Skin epidermis (tissue), 12 donors: ENCODE measurements around the gene RCOR1.
"Not testable (repeated sequence)": the region's sequence is repeated elsewhere in the genome, so short reads cannot be mapped to it uniquely, and the experiment has no call there.

Experiments
- H3K27ac ChIP-seq, 21 experiments: fragments of 200-600 bp; sonication (generic) in 11 of 21; one replicate each; pipeline ENCODE4 v1.5.0; 2020; ENCODE audit warnings: mild to moderate bottlenecking in 3 of 21, inconsistent platforms in 2 of 21, moderate library complexity in 2 of 21
- H3K4me3 ChIP-seq, 7 experiments: fragments of 200-600 bp; sonication (generic) in 2 of 7; one replicate each; pipeline ENCODE4 v1.5.0; 2020; ENCODE audit warnings: inconsistent platforms in 2 of 7, mild to moderate bottlenecking in 2 of 7, moderate library complexity in 1 of 7

RCOR1 gene

DNA sequence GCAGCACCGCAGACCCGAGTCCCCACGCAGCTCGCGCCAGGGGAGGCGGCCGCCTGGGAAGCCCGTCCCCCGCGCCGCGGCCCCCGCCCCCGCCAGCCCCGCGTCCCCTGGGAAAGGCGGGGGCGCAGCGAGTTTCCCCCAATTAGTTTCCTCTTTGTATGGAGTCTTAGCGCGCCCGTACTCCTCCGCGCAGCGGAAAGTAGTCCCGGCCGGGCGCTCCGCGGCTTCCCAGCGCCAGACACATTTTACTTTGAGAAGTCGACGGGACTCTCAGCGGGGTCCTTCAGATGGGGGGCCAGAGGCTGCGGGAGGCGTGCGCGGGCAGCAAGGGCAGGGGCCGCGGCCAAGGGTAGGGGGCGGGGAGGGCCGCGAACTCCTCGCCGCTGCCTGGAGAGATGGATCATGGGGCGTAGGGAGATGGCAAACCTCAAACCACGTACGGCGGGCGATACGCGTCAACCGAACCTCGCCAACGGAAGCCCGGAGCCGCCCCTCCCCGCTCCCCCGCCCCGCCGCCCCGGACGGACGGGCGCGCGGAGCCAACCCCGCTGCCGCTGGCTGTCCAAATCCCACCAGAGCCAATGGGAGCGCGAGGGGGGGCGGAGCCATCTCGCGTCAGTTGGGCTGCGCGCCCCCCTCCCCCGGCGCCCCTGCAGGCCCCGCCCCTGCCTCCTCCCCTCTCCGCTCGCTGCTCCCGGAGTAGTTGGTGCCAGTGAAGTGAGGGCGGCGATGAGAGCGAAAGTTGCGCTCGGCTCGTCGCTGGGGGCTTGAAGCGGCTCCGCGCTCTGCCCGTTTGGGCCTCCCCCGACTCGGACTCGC lies at the start of gene RCOR1:
RCOR1 (plus strand) TSS at position 706 of the 819 bp plus-strand sequence. CDS start 238 bp downstream, outside the sequence.
- peak within 1 kb of the TSS; percentile 81 to 100 (median 94) for H3K4me3 ChIP-seq

GRCh38 chr14:102544046-102544746 lies 48.3 kb upstream of the RCOR1 start:
- Histone ChIP-seq H3K27ac (peak overlapping the region in 6 of 21 experiments; percentile 1 to 39 (median 13)), H3K4me3 (peak overlapping the region in 2 of 7 experiments; percentile 7 to 24)

More for the DNA sequence above, at the start of gene RCOR1:
- H3K27ac ChIP-seq = peak within 1 kb of the TSS; percentile 93 to 100 (median 98)

- H3K27ac ChIP-seq = peak overlapping the region in 9 of 21 experiments; percentile 11 to 63 (median 39)
- peak overlapping the region in 3 of 7 experiments; percentile 0 to 24 (median 7) for H3K4me3 ChIP-seq
Measured at GRCh38 chr14:102544747-102545460, 47.5 kb upstream of the RCOR1 start.

DNA sequence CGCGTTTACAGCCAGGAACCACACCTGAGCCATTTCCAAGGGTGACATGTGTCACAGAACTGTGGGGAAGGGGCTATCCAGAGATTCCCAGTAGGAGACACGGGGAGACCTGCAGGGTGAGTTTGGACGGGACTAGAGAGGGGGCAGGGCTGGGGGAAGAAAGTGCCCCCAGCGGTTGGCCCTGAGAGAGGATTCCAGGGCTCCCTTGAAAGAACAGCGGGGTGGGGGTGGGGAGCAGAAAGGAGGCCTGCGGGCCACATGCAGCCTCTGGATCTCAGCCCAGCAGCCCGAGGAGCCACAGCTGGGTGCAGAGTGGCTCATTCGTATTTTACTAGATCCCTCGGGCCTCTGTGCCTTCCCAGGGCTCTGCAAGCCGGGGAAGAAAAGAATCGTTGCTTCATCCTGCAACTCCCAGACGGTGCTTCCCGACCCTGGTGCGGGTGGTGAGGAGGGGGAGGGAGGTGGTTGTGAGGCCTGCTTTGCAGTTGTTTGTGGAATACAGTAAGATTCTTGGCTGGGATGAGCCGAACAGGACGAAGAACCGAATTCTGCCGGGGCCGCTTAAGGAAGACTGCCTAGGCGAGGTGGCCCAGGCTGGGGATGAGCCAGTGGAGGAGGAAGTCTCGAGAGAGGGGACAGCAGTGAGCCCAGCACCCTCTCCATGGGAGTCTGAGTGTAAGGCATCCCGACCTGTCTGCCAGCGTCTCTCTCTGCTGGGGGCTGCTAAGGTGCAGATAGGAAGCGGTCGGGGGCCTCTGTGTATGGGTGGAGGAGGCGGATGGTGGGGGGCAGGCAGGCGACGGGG lies 46.8 kb upstream of the RCOR1 start:
- Histone ChIP-seq H3K4me3 (no peak overlapping the region), H3K27ac (peak overlapping the region in 6 of 21 experiments; percentile 11 to 63 (median 44))

DNA sequence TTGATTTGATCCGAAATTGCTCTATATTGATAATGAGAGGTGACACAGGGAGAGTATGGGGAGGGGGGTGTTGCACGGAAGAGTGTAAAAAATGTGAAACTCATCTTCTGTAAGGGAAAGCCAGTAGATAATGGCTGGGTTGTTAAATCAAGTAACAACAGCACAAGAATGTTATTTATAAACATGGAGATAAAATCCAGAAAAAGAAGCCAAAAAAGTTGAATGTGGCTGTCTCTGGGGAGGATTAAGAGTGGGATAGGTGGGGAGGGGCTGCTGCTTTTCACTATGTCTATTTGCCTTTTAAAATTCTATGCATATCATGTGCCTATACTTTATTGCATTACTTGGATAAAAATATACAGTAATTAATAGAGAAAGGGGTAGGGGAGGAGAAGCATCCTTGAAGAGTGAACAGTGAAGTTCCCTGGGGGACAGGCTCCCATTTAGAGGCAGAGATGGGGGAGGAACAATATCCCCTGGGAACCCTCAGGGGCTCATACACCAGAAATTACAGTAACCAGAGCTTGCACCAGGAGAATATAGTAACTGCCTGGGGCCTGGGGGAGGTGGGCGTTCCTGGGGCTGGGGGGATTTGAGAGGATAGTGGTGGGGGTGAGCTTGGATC lies 43.7 kb upstream of the RCOR1 start:
- H3K4me3 ChIP-seq = no peak overlapping the region
- H3K27ac ChIP-seq = no peak overlapping the region

DNA sequence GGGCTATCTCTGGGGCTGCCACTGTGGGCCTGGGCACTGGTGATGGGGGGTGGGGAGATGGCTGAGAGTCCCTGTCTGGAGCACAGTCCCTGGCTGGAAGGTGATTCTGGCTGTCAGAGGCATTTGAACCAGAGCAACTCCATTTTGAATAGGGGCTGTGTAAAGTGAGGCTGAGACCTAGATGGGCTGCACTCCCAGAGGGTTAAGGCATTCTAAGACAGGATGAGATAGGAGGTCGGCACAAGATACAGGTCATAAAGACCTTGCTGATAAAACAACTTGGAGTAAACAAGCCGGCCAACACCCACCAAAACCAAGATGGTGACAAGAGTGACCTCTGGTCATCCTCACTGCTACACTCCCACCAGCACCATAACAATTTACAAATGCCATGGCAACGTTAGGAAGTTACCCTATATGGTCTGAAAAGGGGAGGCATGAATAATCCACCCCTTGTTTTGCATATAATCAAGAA lies 41.5 kb upstream of the RCOR1 start:
- not testable (repeated sequence) for H3K4me3 ChIP-seq, H3K27ac ChIP-seq

DNA sequence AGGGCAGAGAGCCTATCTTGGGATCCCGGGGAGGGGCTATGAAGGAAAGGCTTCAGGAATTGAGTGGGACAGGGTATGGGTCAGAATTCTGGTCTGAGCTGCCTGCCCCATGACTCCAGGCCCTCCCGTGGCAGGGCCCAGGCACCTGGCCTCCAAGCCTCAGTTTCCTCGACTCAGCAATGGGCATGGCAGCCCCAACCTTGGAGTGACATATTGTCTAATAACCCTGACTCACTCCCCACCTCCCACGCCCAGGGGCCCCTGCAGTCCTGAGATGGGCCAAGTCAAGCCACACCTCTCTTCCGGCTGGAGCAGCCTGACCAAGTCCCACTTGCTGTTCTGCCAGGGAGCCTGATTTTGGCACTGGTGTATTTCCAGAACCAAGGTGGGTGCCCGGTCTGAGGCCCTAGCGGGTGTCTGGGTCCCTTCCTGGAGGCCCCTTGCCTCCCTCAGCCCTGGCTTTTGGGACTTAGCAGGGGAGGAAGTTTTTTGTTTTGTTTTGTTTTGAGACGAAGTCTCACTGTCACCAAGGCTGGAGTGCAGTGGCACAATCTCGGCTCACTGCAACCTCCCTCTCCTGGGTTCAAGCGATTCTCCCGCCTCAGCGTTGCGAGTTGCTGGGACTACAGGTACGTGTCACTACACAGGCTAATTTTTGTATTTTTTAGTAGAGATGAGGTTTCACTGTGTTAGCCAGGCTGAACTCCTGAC lies 40.3 kb upstream of the RCOR1 start:
- H3K27ac ChIP-seq = peak overlapping the region in 11 of 21 experiments; percentile 2 to 74 (median 64)

GRCh38 chr14:102554821-102555819 lies 37.3 kb upstream of the RCOR1 start:
- H3K4me3 ChIP-seq = peak overlapping the region; percentile 61 to 93 (median 69)
- peak overlapping the region; percentile 67 to 98 (median 88) for H3K27ac ChIP-seq

More for the DNA sequence above, 40.3 kb upstream of the RCOR1 start:
- H3K4me3 ChIP-seq = peak overlapping the region in 1 of 7 experiments; percentile 2

DNA sequence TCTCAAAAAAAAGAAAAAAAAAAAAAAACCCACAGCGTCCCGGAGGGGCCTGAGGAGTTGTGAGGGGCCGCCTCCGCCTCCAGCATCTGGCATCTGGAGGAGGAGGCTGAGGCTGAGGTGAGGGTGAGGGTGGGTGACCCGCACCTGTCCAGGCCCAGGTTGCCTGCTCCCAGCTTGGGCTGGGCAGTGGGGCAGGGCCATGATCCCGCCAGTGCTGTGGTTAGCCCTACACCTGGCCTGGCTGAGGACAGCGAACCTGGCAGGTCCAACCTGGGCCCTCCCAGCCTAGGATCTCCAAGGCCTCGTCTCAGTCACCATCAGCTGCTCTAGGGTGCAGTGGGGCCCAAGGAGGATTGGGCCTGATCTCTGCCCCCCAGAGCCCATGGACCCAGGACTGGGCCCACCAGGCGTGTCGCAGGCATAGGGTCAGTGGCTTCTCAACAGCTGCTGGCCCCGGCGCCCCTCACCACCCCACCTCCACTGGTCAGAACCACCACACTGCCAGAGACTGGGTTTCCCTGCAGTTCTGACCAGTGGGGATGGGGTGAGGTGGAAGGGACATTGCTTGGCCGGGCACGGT lies 36.3 kb upstream of the RCOR1 start:
- Histone ChIP-seq H3K27ac (peak overlapping the region in 1 of 21 experiments; percentile 98), H3K4me3 (no peak overlapping the region)

- no peak overlapping the region for H3K4me3 ChIP-seq
- H3K27ac ChIP-seq = peak overlapping the region in 1 of 21 experiments; percentile 31
Measured at GRCh38 chr14:102557434-102558226, 34.8 kb upstream of the RCOR1 start.

- H3K27ac ChIP-seq = peak overlapping the region in 1 of 21 experiments; percentile 31
- no peak overlapping the region for H3K4me3 ChIP-seq
Measured at GRCh38 chr14:102558556-102558955, 33.9 kb upstream of the RCOR1 start.

GRCh38 chr14:102560458-102561261 lies 31.8 kb upstream of the RCOR1 start:
- H3K4me3 ChIP-seq = no peak overlapping the region
- no peak overlapping the region for H3K27ac ChIP-seq

DNA sequence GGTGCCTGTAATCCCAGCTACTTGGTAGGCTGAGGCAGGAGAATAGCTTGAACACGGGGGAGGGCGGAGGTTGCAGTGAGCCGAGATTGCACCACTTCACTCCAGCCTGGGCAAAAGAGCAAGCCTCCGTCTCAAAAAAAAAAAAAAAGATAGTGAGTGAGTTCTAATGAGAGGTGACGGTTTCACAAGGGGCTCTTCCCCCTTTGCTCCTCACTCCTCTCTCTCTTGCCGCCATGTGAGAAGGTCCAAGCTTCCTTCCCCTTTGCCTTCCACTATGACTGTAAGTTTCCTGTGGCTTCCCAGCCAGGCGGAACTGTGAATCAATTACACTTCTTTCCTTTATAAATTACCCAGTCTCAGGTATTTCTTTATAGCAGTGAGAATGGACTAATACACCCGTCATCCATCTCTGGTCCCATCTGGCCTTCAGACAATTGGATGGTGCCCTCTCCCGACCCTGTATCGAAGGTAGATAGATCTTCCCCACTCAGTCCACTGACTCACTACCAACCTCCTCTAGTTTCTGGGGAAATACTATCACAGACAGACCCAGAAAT lies 27.0 kb upstream of the RCOR1 start:
- Histone ChIP-seq H3K27ac (no peak overlapping the region), H3K4me3 (no peak overlapping the region)

GRCh38 chr14:102565959-102566358 lies 26.5 kb upstream of the RCOR1 start:
- H3K27ac ChIP-seq = no peak overlapping the region

More at GRCh38 chr14:102565959-102566358, 26.5 kb upstream of the RCOR1 start:
- no peak overlapping the region for H3K4me3 ChIP-seq
